ACC112 (cell line): Measurements from ENCODE around the gene DOCK6.

Experiments
- H2AFZ ChIP-seq: fragments of 200-600 bp; sonication (generic); one replicate; pipeline ENCODE4 v1.6.0; 2017; ENCODE audit warnings: antibody characterized with exemption, low read length; ENCODE audit not compliant: unreplicated experiment
- H3K27ac ChIP-seq: fragments of 200-600 bp; sonication (generic); 2 replicates; pipeline ENCODE4 v1.5.1; 2014; ENCODE audit warnings: low read depth, mild to moderate bottlenecking, antibody characterized with exemption, low read length, moderate library complexity
- H3K27me3 ChIP-seq: fragments of 200-600 bp; sonication (generic); 2 replicates; pipeline ENCODE4 v1.6.1; 2014; ENCODE audit warnings: mild to moderate bottlenecking, antibody characterized with exemption, low read length, moderate library complexity, mixed read lengths; ENCODE audit not compliant: insufficient read depth
- H3K36me3 ChIP-seq: fragments of 200-600 bp; sonication (generic); 2 replicates; pipeline ENCODE4 v1.6.1; 2016; ENCODE audit warnings: mild to moderate bottlenecking, antibody characterized with exemption, low read length, moderate library complexity, mixed read lengths; ENCODE audit not compliant: insufficient read depth
- H3K4me1 ChIP-seq: fragments of 200-600 bp; sonication (generic); one replicate; pipeline ENCODE4 v1.6.1; 2016; ENCODE audit warnings: low read length, mixed read lengths; ENCODE audit not compliant: insufficient read depth, unreplicated experiment, control insufficient read depth
- H3K4me3 ChIP-seq: fragments of 200-600 bp; sonication (generic); 2 replicates; pipeline ENCODE4 v1.5.1; 2014; ENCODE audit warnings: mild to moderate bottlenecking, low read depth, low read length
- H3K79me2 ChIP-seq: fragments of 200-600 bp; sonication (generic); one replicate; pipeline ENCODE4 v1.6.0; 2016; ENCODE audit warnings: low read length; ENCODE audit not compliant: control insufficient read depth, unreplicated experiment, insufficient read depth

Gene DOCK6

GRCh38 chr19:11154683-11155047 lies 107.7 kb downstream of the DOCK6 start:
- no peak overlapping the region for H2AFZ ChIP-seq
- peaks cover 42% of the 10 kb centered on the region for H3K79me2 ChIP-seq
- H3K27ac ChIP-seq, result peak overlapping the region; percentile 39; the same call in 1 of the 2 replicates
- H3K4me3 ChIP-seq, result peak overlapping the region; percentile 86
- H3K4me1 ChIP-seq, result peaks cover 21% of the 10 kb centered on the region
- H3K27me3 ChIP-seq, result no peaks in the 10 kb centered on the region
- H3K36me3 ChIP-seq, result no peaks in the 10 kb centered on the region

- H3K79me2 ChIP-seq, result peaks cover 42% of the 10 kb centered on the region
- peak overlapping the region; percentile 60 for H2AFZ ChIP-seq
- no peaks in the 10 kb centered on the region for H3K36me3 ChIP-seq
- peaks cover 21% of the 10 kb centered on the region for H3K4me1 ChIP-seq
- no peak overlapping the region for H3K4me3 ChIP-seq
- peak overlapping the region; percentile 72 for H3K27ac ChIP-seq
- H3K27me3 ChIP-seq, result no peaks in the 10 kb centered on the region
Measured at GRCh38 chr19:11152318-11153062, 109.8 kb downstream of the DOCK6 start.

GRCh38 chr19:11151181-11151580 lies 111.1 kb downstream of the DOCK6 start:
- H2AFZ ChIP-seq, result no peak overlapping the region
- H3K27ac ChIP-seq, result peak overlapping the region; percentile 29; the same call in 1 of the 2 replicates
- no peaks in the 10 kb centered on the region for H3K27me3 ChIP-seq
- no peak overlapping the region for H3K4me3 ChIP-seq
- H3K4me1 ChIP-seq, result peaks cover 20% of the 10 kb centered on the region
- no peaks in the 10 kb centered on the region for H3K36me3 ChIP-seq
- peaks cover 42% of the 10 kb centered on the region for H3K79me2 ChIP-seq
